Thyroid gland (tissue), 4 donors: ENCODE measurements around the gene SOD2.

Experiments
- CTCF ChIP-seq, 6 experiments: fragments of 200-600 bp in 3 of 6; fragments of 450-650 bp in 3 of 6; sonication (generic) in 3 of 6; IDR thresholded peaks; one replicate each; pipeline ENCODE4 v1.5.1; 2016 to 2019; ENCODE audit warnings: antibody characterized with exemption in 6 of 6, mild to moderate bottlenecking in 2 of 6, inconsistent platforms in 1 of 6, moderate library complexity in 1 of 6
- POLR2A ChIP-seq, 2 donors: fragments of 450-650 bp; IDR thresholded peaks; one replicate each; pipeline ENCODE4 v1.6.1; 2017; ENCODE audit warnings: antibody characterized with exemption in 2 of 2, mild to moderate bottlenecking in 2 of 2, moderate library complexity in 1 of 2

GRCh38 chr6:159700970-159701369, 7.9 kb upstream of the SOD2 start:
- no peak for TF ChIP-seq CTCF (IDR thresholded peaks at IDR 0.05)
- no peak for TF ChIP-seq POLR2A (IDR thresholded peaks at IDR 0.05)
